Measurements from ENCODE around the gene NEK4. TPM values are rescaled to one million over a fixed set of nuclear protein-coding genes. Genes with fewer than 3 reads are reported as not detected.

Gene NEK4
- total and polyA plus RNA-seq, 2 of the 13 experiments (the other 11 are each of a cell fraction or from before 2014, with no cell fraction given) = 16.5 to 38.0 TPM

GRCh38 chr3:52679811-52680210 is 90.9 kb downstream of the NEK4 start (continued):
- no peak for TF ChIP-seq KDM2A (CRISPR knock-in tag; IDR thresholded peaks at IDR 0.05; ENCODE audit: borderline replicate concordance, low read depth)
- no peak for TF ChIP-seq ZBTB4 (CRISPR knock-in tag; IDR thresholded peaks at IDR 0.05; ENCODE audit: borderline replicate concordance)
- TF ChIP-seq HNRNPL (IDR thresholded peaks at IDR 0.05; ENCODE audit: low read depth, low read length) = no peak
- TF ChIP-seq GABPB1 (CRISPR knock-in tag; IDR thresholded peaks at IDR 0.05) = no peak
- TF ChIP-seq HNF4A (CRISPR knock-in tag; IDR thresholded peaks at IDR 0.05) = no peak
- no peak for TF ChIP-seq ZFP37 (CRISPR knock-in tag; IDR thresholded peaks at IDR 0.05; ENCODE audit: borderline replicate concordance)
- TF ChIP-seq MIER2 (CRISPR knock-in tag; IDR thresholded peaks at IDR 0.05) = no peak
- no peak for TF ChIP-seq LCORL (IDR thresholded peaks at IDR 0.05)
- TF ChIP-seq LCORL (CRISPR knock-in tag; IDR thresholded peaks at IDR 0.05) = no peak
- no peak for TF ChIP-seq SNAPC2 (CRISPR knock-in tag; IDR thresholded peaks at IDR 0.05)
- TF ChIP-seq DBP (CRISPR knock-in tag; IDR thresholded peaks at IDR 0.05; ENCODE audit: not compliant biosample characterization) = no peak
- TF ChIP-seq ZNF564 (CRISPR knock-in tag; IDR thresholded peaks at IDR 0.05) = no peak
- no peak for TF ChIP-seq ZNF687 (CRISPR knock-in tag; IDR thresholded peaks at IDR 0.05)
- TF ChIP-seq BORCS8-MEF2B (CRISPR knock-in tag; IDR thresholded peaks at IDR 0.05) = no peak

All from HepG2 (cell line).